HG02885 (cell line): ENCODE measurements around the gene OPTC.
"Not testable (repeated sequence)": the region's sequence is repeated elsewhere in the genome, so short reads cannot be mapped to it uniquely, and the experiment has no call there.

Experiments used
- ATAC-seq: cut with Tn5 transposase; IDR thresholded peaks from one replicate; pipeline ENCODE4 v1.9.1; 2021; ENCODE audit warnings: mild to moderate bottlenecking; ENCODE audit not compliant: unreplicated experiment, poor library complexity

Gene OPTC

GRCh38 chr1:203493901-203494300, at the start of gene OPTC:
Gene OPTC, plus strand, starts transcription at chr1:203494153. Its CDS starts 1,853 bp downstream, at chr1:203496006.
- no peak for ATAC-seq

- no peak for ATAC-seq
Measured at GRCh38 chr1:203444171-203444576, 49.8 kb upstream of the OPTC start.

GRCh38 chr1:203447151-203447550, 46.8 kb upstream of the OPTC start:
- no peak for ATAC-seq

GRCh38 chr1:203447598-203447997, 46.4 kb upstream of the OPTC start:
- not testable (repeated sequence) for ATAC-seq

- no peak for ATAC-seq
Measured at GRCh38 chr1:203448521-203449061, 45.4 kb upstream of the OPTC start.

GRCh38 chr1:203450001-203450400, 44.0 kb upstream of the OPTC start:
- no peak for ATAC-seq

- ATAC-seq, result no peak
Measured at GRCh38 chr1:203450479-203451149, 43.3 kb upstream of the OPTC start.

- no peak for ATAC-seq
Measured at GRCh38 chr1:203451836-203452784, 41.8 kb upstream of the OPTC start.

GRCh38 chr1:203453016-203453415, 40.9 kb upstream of the OPTC start:
- ATAC-seq, result no peak

GRCh38 chr1:203453616-203454015, 40.3 kb upstream of the OPTC start:
- no peak for ATAC-seq

GRCh38 chr1:203454986-203455471, 38.9 kb upstream of the OPTC start:
- no peak for ATAC-seq

GRCh38 chr1:203455706-203456105, 38.2 kb upstream of the OPTC start:
- ATAC-seq, result no peak

GRCh38 chr1:203456577-203456976, 37.4 kb upstream of the OPTC start:
- no peak for ATAC-seq

GRCh38 chr1:203458078-203458477, 35.9 kb upstream of the OPTC start:
- ATAC-seq, result no peak

- no peak for ATAC-seq
Measured at GRCh38 chr1:203459671-203460201, 34.2 kb upstream of the OPTC start.

- no peak for ATAC-seq
Measured at GRCh38 chr1:203461717-203462116, 32.2 kb upstream of the OPTC start.

GRCh38 chr1:203462143-203462542, 31.8 kb upstream of the OPTC start:
- no peak for ATAC-seq

GRCh38 chr1:203462878-203463277, 31.1 kb upstream of the OPTC start:
- no peak for ATAC-seq

- no peak for ATAC-seq
Measured at GRCh38 chr1:203463469-203464062, 30.4 kb upstream of the OPTC start.

GRCh38 chr1:203464226-203464625, 29.7 kb upstream of the OPTC start:
- no peak for ATAC-seq
